ENCODE data around the gene ZMIZ1. TPM values are rescaled to one million over a fixed set of nuclear protein-coding genes. Genes with fewer than 3 reads are reported as not detected.
A peak's percentile ranks its signal among the peaks of the same experiment; 100 is the strongest.

ZMIZ1 gene
- total RNA-seq, 1 donor from 2014 or later, result 6.3 TPM

GRCh38 chr10:79056361-79056735 lies 12.4 kb upstream of the ZMIZ1 start:
- FAIRE-seq, result no peak

GRCh38 chr10:79056736-79057391 lies 11.9 kb upstream of the ZMIZ1 start:
- DNase-seq (ENCODE audit: low read depth) (no peak), FAIRE-seq (no peak)
- H3K36me3 ChIP-seq (ENCODE audit: control insufficient read depth, insufficient read depth, low read length), result no peaks in the 10 kb centered on the region
- H3K27me3 ChIP-seq (ENCODE audit: control insufficient read depth, insufficient read depth, low read length), result peaks cover 2% of the 10 kb centered on the region
- TF ChIP-seq CTCF (IDR thresholded peaks at IDR 0.05; ENCODE audit: insufficient read depth, low read length, severe bottlenecking), result no peak
- no peak overlapping the region for H3K4me3 ChIP-seq (ENCODE audit: low read depth, low read length)

More at GRCh38 chr10:79056361-79056735, 12.4 kb upstream of the ZMIZ1 start:
- Histone ChIP-seq H3K27me3 (ENCODE audit: control insufficient read depth, insufficient read depth, low read length) (peaks cover 2% of the 10 kb centered on the region), H3K36me3 (ENCODE audit: control insufficient read depth, insufficient read depth, low read length) (no peaks in the 10 kb centered on the region), H3K4me3 (ENCODE audit: low read depth, low read length) (no peak overlapping the region)
- no peak for TF ChIP-seq CTCF (IDR thresholded peaks at IDR 0.05; ENCODE audit: insufficient read depth, low read length, severe bottlenecking)
- no peak for DNase-seq (ENCODE audit: low read depth)

DNA sequence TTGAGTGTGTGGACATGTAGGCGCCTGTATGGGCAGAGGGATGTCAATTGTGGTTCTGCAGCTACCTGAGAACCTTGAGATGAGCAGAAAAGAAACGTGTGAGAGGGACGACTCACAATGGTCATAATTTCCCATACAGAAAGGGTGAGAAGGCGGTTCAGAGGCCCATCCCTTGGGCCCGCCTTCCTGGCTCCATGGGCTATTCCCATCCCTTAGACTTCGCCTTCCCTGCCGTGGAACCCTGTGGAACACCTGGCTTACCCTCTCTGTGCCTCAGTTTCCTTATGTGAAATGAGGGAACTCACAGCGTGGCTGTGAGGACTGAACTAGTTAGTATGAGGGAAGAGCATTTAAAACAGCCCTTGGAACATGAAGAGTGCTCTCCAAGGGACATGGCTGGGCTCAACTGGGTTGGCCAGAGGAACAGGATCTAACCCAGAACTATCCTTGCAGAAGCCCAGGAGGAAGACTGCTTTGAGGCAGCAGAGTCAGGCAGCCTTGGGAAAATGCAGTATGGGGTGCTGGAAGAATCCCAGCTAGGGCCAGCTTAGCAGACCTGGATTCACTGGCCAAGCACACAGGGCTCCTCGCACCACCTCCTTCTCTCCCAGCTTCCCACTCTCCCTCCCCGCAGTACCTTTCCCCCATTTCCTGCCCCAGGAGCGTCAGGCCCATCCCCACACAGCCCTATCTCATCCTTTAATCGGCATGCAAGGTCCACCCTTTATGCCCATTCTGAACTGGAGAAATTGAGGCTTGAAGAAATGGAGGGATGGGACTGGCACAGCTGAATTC lies 11.1 kb upstream of the ZMIZ1 start:
- Histone ChIP-seq H3K36me3 (ENCODE audit: control insufficient read depth, insufficient read depth, low read length) (no peaks in the 10 kb centered on the region), H3K27me3 (ENCODE audit: control insufficient read depth, insufficient read depth, low read length) (peaks cover 2% of the 10 kb centered on the region), H3K4me3 (ENCODE audit: low read depth, low read length) (no peak overlapping the region)
- DNase-seq (ENCODE audit: low read depth), result peak; percentile 31
- no peak for TF ChIP-seq CTCF (IDR thresholded peaks at IDR 0.05; ENCODE audit: insufficient read depth, low read length, severe bottlenecking)
- FAIRE-seq, result no peak

DNA sequence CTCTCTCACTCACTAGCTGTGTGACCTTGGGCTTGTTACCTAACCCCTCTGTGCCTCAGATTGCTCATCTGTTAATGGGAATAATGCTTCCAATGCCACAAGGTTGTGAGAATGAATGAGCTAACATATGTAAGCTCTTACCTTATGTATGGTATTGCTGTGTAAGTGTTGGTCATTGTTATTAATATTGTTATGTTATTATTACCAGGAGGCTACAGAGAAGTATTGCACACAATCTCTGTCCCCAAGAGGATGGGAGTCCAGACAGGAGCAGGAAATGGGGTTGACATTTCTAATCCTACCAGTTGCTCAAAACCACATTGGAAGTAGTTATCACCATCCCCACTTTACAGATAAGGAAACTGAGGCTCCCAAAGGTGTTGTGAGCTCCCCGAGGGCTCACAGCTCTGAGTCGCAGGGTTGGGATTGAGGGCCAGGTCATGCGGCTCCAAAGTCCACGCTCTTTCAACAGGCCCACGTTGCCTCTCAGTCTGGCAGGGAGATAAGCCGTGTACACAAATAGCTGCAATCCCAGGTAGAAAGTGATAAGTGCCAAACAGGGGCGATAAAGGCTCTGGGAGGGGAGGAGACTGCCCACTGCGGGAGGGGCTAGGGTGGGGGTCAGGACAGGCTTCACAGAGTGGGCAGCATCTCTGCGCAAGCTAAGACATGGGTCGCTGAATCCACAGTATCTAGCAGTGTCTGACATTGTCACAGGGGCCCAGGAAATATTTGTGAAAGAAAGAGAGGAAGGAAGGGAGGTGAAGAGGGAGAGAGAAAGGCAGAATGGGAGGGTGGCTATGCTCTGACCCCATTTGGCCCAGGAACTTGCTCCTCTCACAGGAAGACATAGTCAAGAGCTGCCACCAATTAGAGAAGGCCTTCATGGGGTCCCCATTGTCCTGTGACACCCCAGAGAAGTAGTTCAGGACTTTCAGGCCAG lies 9.6 kb upstream of the ZMIZ1 start:
- DNase-seq (ENCODE audit: low read depth), result no peak
- no peak for FAIRE-seq
- H3K36me3 ChIP-seq (ENCODE audit: control insufficient read depth, insufficient read depth, low read length), result no peaks in the 10 kb centered on the region
- H3K27me3 ChIP-seq (ENCODE audit: control insufficient read depth, insufficient read depth, low read length), result peaks cover 2% of the 10 kb centered on the region
- TF ChIP-seq CTCF (IDR thresholded peaks at IDR 0.05; ENCODE audit: insufficient read depth, low read length, severe bottlenecking), result no peak
- H3K4me3 ChIP-seq (ENCODE audit: low read depth, low read length), result no peak overlapping the region

- Histone ChIP-seq H3K36me3 (ENCODE audit: control insufficient read depth, insufficient read depth, low read length) (no peaks in the 10 kb centered on the region), H3K4me3 (ENCODE audit: low read depth, low read length) (no peak overlapping the region), H3K27me3 (ENCODE audit: control insufficient read depth, insufficient read depth, low read length) (peaks cover 2% of the 10 kb centered on the region)
- FAIRE-seq (no peak), DNase-seq (ENCODE audit: low read depth) (no peak)
- no peak for TF ChIP-seq CTCF (IDR thresholded peaks at IDR 0.05; ENCODE audit: insufficient read depth, low read length, severe bottlenecking)
These were observed 8.8 kb upstream of the ZMIZ1 start for GRCh38 chr10:79059859-79060379.

All from bronchial epithelial cell (primary cell).